Measurements from ENCODE around the gene LRMDA. TPM values are rescaled to one million over a fixed set of nuclear protein-coding genes. Genes with fewer than 3 reads are reported as not detected.

LRMDA gene
- total and polyA plus RNA-seq, 7 donors: 1.0 to 5.7 (median 2.5) TPM

DNA sequence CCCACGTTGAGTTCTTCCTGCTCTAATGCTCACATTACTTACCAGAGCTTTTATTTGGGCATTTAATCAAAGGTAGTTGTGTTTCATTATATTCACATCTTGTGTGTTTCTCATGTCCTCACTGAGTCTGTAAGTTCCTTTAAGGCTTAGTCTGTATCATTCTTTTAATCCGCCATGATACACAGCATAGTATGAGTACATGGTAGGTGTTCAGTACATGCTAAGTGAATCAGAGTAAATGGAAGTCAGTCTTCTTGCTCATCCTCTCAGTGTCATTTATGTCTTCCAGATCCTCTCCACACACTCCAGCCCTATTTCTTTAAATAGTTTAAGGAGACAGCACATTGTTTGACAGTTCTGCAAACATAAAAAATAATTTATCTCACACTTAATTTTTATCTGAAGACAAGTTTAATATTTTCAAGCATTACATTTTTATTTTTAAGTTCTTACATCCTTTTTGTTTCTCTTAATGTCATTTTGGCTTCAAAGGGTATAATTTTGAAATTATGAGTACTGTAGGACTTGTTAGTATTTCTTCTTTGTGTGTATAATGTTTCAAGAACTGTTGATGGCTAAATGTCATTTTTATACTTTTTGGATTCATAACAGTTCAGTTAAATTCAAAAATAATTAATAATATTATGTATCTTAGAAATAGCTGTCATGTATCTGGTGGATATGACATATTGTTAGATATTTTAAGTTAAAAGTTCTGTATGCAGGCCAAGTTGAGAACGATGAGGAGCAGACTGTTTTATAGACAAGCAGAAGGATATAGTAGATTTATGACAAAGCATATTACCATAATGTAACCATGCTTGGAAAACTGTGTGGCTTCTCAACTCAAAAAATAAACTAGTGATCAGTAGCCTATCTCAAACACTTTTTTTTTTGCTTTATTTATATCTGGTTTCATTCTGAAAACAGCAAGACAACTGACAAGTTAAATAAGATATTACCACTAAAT, 342.7 kb downstream of the LRMDA start:
- ATAC-seq (no peak), DNase-seq (no peak)
- H3K27me3 ChIP-seq (ENCODE audit: insufficient read depth in 3 of 3, low read length in 2 of 3): no peaks in the 10 kb centered on the region
- TF ChIP-seq CTCF (IDR thresholded peaks at IDR 0.05): no peak
- H3K4me3 ChIP-seq: no peak overlapping the region
- WGBS, 3 donors: 65 to 86% (median 70%) methylated on average over 3 of the region's 3 CpGs
- H3K9me3 ChIP-seq: no peaks in the 10 kb centered on the region
- no peak overlapping the region for H3K27ac ChIP-seq
- peaks cover 4% of the 10 kb centered on the region for H3K4me1 ChIP-seq
- no peaks in the 10 kb centered on the region for H3K36me3 ChIP-seq (ENCODE audit: insufficient read depth in 1 of 2, low read depth in 1 of 2)
- intact Hi-C loops (cut with DNase I): no loop called here

DNA sequence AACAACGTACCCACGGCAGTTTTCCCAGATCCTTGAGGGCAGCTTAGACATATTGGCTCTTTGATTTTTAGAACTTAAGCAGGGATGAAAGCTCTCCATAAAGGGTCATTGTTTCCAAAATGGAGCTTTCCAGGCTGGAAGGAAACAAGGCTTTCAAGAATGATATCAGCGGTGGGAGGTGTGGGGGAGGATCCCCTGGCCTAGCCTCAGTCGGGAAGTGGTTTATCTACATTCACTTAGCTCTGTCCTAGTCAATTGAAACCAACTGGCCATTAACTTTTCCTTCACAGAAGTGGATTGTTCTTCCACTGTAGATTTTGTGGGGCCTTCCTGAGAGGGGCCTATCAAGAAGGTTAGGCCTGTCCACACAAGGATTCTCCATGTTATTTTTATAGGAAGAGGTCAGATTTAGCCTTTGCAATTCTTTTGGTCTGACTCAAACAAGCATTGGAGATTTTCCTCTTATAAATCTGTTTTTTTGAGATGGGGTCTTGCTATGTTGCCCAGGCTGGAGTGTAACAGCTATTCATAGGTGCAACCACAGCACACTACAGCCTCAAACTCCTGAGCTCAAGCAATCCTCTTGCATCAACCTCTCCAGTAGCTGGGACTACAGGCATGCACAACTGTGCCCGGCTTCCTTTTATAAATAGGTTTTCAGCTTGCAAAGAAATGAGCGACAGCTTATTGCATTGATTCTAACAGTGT, 343.5 kb downstream of the LRMDA start:
- Histone ChIP-seq H3K4me3 (no peak overlapping the region), H3K27me3 (ENCODE audit: insufficient read depth in 3 of 3, low read length in 2 of 3) (no peaks in the 10 kb centered on the region), H3K4me1 (peaks cover 4% of the 10 kb centered on the region), H3K9me3 (no peaks in the 10 kb centered on the region), H3K27ac (no peak overlapping the region), H3K36me3 (ENCODE audit: insufficient read depth in 1 of 2, low read depth in 1 of 2) (no peaks in the 10 kb centered on the region)
- no peak for TF ChIP-seq CTCF (IDR thresholded peaks at IDR 0.05)
- ATAC-seq: no peak
- no peak for DNase-seq
- intact Hi-C loops (cut with DNase I): no loop called here
- WGBS, 3 donors: 89 to 92% (median 89%) methylated on average over 6 of the region's 6 CpGs

DNA sequence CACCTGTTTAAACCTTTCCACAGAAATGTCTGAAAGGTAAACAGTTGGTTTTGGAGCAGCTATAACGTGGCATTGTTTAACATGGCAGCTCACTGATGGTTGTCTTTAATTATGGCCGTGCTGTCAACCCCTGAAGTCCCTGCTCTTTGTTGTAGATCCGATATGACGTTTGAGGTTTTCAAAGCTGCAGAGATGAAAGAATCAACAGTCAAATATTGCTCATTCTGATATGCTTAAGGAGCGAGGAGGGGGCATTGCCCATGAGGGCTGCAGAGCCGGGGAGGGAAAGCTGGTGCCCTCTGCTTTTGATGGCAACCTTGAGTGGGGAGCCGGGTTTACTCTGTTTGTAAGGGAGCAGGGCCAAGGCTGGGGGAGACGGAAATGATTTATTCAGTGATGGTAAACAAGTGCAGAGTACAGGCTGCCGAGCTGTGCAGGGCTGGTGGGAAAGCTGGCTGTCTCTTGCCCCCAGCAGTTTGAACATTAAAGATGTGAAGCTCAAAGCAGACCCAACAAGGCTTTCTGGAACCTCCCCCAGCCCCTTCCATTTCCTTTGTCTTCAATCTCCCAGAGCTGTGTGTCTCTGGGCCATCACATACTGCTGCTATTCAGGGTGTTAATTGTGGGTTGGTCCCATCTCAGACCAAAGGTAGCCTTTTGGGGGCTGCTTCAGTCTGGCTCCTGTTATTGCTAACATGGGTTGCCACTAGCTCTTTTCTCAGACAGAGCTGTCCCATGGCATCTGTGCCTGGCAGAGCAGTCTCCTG, 345.5 kb downstream of the LRMDA start:
- no peak for DNase-seq
- 77 to 81% (median 80%) methylated on average over 9 of the region's 9 CpGs for WGBS, 3 donors
- TF ChIP-seq CTCF (IDR thresholded peaks at IDR 0.05): no peak
- no peak overlapping the region for H3K27ac ChIP-seq
- no peak for ATAC-seq
- no peaks in the 10 kb centered on the region for H3K27me3 ChIP-seq (ENCODE audit: insufficient read depth in 3 of 3, low read length in 2 of 3)
- no peaks in the 10 kb centered on the region for H3K36me3 ChIP-seq (ENCODE audit: insufficient read depth in 1 of 2, low read depth in 1 of 2)
- H3K4me3 ChIP-seq: no peak overlapping the region
- H3K4me1 ChIP-seq: peaks cover 4% of the 10 kb centered on the region
- H3K9me3 ChIP-seq: no peaks in the 10 kb centered on the region
- intact Hi-C loops (cut with DNase I): no loop called here

DNA sequence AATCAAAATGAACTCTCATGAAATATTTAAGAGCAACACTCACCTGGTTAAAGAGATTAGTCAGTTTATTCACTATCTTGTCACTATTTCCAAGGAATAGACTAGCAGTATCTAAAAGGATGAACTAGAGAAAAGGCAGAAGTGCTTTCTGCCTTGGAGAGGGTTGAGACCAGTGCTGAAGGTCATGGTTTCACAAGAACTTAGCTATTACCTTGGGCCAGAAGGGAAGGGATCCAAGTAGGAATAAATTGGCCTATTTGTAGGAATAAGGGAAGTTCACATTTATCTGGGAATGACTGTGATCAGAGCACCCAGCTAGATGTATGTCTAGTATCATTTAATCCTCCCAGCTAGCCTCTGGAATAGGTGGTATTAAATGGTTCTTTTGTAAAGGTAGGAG, 347.2 kb downstream of the LRMDA start:
- ATAC-seq (no peak), DNase-seq (no peak)
- intact Hi-C loops (cut with DNase I): no loop called here
- no peak overlapping the region for H3K27ac ChIP-seq
- no peak for TF ChIP-seq CTCF (IDR thresholded peaks at IDR 0.05)
- H3K36me3 ChIP-seq (ENCODE audit: insufficient read depth in 1 of 2, low read depth in 1 of 2): no peaks in the 10 kb centered on the region
- no peak overlapping the region for H3K4me3 ChIP-seq
- H3K9me3 ChIP-seq: no peaks in the 10 kb centered on the region
- H3K27me3 ChIP-seq (ENCODE audit: insufficient read depth in 3 of 3, low read length in 2 of 3): peaks cover 0 to 6% (median 0%) of the 10 kb centered on the region in 3 donors
- no peaks in the 10 kb centered on the region for H3K4me1 ChIP-seq
